Progenitor cell of endocrine pancreas (in vitro differentiated cells): ENCODE data around the gene IL18R1. TPM values are rescaled to one million over a fixed set of nuclear protein-coding genes. Genes with fewer than 3 reads are reported as not detected.

Source experiments
- DNase-seq: peaks from one replicate; pipeline ENCODE4 v3.0.0; 2021; ENCODE audit warnings: low spot score; ENCODE audit not compliant: unreplicated experiment
- H3K27ac Mint-ChIP-seq: 2 replicates; pipeline ENCODE4 v1.8.0; 2021; ENCODE audit warnings: mild to moderate bottlenecking, moderate library complexity, mixed read lengths
- H3K27me3 Mint-ChIP-seq: 2 replicates; pipeline ENCODE4 v1.8.0; 2021; ENCODE audit warnings: mixed read lengths
- H3K36me3 Mint-ChIP-seq: 2 replicates; pipeline ENCODE4 v1.8.0; 2022; ENCODE audit warnings: mixed read lengths; ENCODE audit not compliant: insufficient read depth
- H3K4me1 Mint-ChIP-seq: 2 replicates; pipeline ENCODE4 v1.8.0; 2021; ENCODE audit warnings: low read depth, mixed read lengths
- H3K4me3 Mint-ChIP-seq: 2 replicates; pipeline ENCODE4 v1.8.0; 2021; ENCODE audit warnings: low read depth, mild to moderate bottlenecking, moderate library complexity, mixed read lengths
- H3K9me3 Mint-ChIP-seq: 2 replicates; pipeline ENCODE4 v1.8.0; 2021; ENCODE audit warnings: low read depth, mixed read lengths
- CTCF ChIP-seq: fragments of 200-600 bp; sonication (generic); IDR thresholded peaks from one replicate; pipeline ENCODE4 v1.5.0; 2021; ENCODE audit warnings: antibody characterized with exemption, mild to moderate bottlenecking; ENCODE audit not compliant: unreplicated experiment
- total RNA-seq: library from RNA; stranded (reverse); gene quantifications from 2 replicates; pipeline ENCODE4 v1.2.1, GENCODE V29; 2021

Gene IL18R1
- total RNA-seq, 1 donor from 2014 or later: 0.22 TPM

GRCh38 chr2:102331311-102331980, 24.1 kb upstream of the IL18R1 start:
- Mint-ChIP-seq H3K9me3 (peaks cover 4% of the 10 kb centered on the region), H3K4me3 (no peak overlapping the region), H3K27me3 (peaks cover 6% of the 10 kb centered on the region), H3K4me1 (no peaks in the 10 kb centered on the region), H3K36me3 (no peaks in the 10 kb centered on the region), H3K27ac (no peak overlapping the region)
- no peak for DNase-seq
- no peak for TF ChIP-seq CTCF

GRCh38 chr2:102334486-102334885, 21.1 kb upstream of the IL18R1 start:
- peaks cover 6% of the 10 kb centered on the region for H3K27me3 Mint-ChIP-seq
- no peak for TF ChIP-seq CTCF
- no peaks in the 10 kb centered on the region for H3K9me3 Mint-ChIP-seq
- no peak overlapping the region for H3K27ac Mint-ChIP-seq
- DNase-seq: no peak
- H3K4me3 Mint-ChIP-seq: no peak overlapping the region
- no peaks in the 10 kb centered on the region for H3K36me3 Mint-ChIP-seq
- no peaks in the 10 kb centered on the region for H3K4me1 Mint-ChIP-seq

- H3K27me3 Mint-ChIP-seq: peaks cover 6% of the 10 kb centered on the region
- no peak overlapping the region for H3K27ac Mint-ChIP-seq
- TF ChIP-seq CTCF: no peak
- no peaks in the 10 kb centered on the region for H3K36me3 Mint-ChIP-seq
- no peaks in the 10 kb centered on the region for H3K9me3 Mint-ChIP-seq
- DNase-seq: no peak
- H3K4me3 Mint-ChIP-seq: no peak overlapping the region
- no peaks in the 10 kb centered on the region for H3K4me1 Mint-ChIP-seq
Measured at GRCh38 chr2:102335871-102336366, 19.7 kb upstream of the IL18R1 start.

GRCh38 chr2:102336502-102336945, 19.1 kb upstream of the IL18R1 start:
- no peak overlapping the region for H3K4me3 Mint-ChIP-seq
- no peak for TF ChIP-seq CTCF
- no peaks in the 10 kb centered on the region for H3K4me1 Mint-ChIP-seq
- no peaks in the 10 kb centered on the region for H3K36me3 Mint-ChIP-seq
- H3K27ac Mint-ChIP-seq: no peak overlapping the region
- no peak for DNase-seq
- peaks cover 6% of the 10 kb centered on the region for H3K27me3 Mint-ChIP-seq
- no peaks in the 10 kb centered on the region for H3K9me3 Mint-ChIP-seq

GRCh38 chr2:102337012-102337411, 18.6 kb upstream of the IL18R1 start:
- H3K4me1 Mint-ChIP-seq: no peaks in the 10 kb centered on the region
- no peak overlapping the region for H3K27ac Mint-ChIP-seq
- peaks cover 6% of the 10 kb centered on the region for H3K27me3 Mint-ChIP-seq
- H3K9me3 Mint-ChIP-seq: no peaks in the 10 kb centered on the region
- H3K4me3 Mint-ChIP-seq: no peak overlapping the region
- no peaks in the 10 kb centered on the region for H3K36me3 Mint-ChIP-seq
- DNase-seq: no peak
- TF ChIP-seq CTCF: no peak
